ENCODE results near the gene TMPRSS2. TPM values are rescaled to one million over a fixed set of nuclear protein-coding genes. Genes with fewer than 3 reads are reported as not detected.

Gene TMPRSS2
- not detected for total RNA-seq (2021; fragmentation: NEBNext Ultra II Directional; extraction: Animal tissue kit (Norgen Biotek cat#: 25700))
- long read RNA-seq = 0 reads

GRCh38 chr21:41507521-41508414, at the start of gene TMPRSS2:
Gene TMPRSS2 (minus strand): TSS chr21:41508158. CDS start chr21:41498133, 10,025 bp downstream.
- Mint-ChIP-seq H3K36me3 (ENCODE audit: low read depth) (no peaks in the 10 kb centered on the region), H3K27ac (no peak within 1 kb of the TSS), H3K9me3 (no peaks in the 10 kb centered on the region), H3K27me3 (ENCODE audit: insufficient read depth) (peaks cover 42% of the 10 kb centered on the region), H3K4me1 (ENCODE audit: low read depth) (no peaks in the 10 kb centered on the region), H3K4me3 (no peak within 1 kb of the TSS)
- TF ChIP-seq, protein P1, sequence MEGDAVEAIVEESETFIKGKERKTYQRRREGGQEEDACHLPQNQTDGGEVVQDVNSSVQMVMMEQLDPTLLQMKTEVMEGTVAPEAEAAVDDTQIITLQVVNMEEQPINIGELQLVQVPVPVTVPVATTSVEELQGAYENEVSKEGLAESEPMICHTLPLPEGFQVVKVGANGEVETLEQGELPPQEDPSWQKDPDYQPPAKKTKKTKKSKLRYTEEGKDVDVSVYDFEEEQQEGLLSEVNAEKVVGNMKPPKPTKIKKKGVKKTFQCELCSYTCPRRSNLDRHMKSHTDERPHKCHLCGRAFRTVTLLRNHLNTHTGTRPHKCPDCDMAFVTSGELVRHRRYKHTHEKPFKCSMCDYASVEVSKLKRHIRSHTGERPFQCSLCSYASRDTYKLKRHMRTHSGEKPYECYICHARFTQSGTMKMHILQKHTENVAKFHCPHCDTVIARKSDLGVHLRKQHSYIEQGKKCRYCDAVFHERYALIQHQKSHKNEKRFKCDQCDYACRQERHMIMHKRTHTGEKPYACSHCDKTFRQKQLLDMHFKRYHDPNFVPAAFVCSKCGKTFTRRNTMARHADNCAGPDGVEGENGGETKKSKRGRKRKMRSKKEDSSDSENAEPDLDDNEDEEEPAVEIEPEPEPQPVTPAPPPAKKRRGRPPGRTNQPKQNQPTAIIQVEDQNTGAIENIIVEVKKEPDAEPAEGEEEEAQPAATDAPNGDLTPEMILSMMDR (IDR thresholded peaks at IDR 0.05) = no peak
- DNase-seq = no peak

- H3K36me3 Mint-ChIP-seq (ENCODE audit: low read depth) = no peaks in the 10 kb centered on the region
- TF ChIP-seq, protein P1 (IDR thresholded peaks at IDR 0.05) = no peak
- H3K27me3 Mint-ChIP-seq (ENCODE audit: insufficient read depth) = peaks cover 15% of the 10 kb centered on the region
- H3K4me1 Mint-ChIP-seq (ENCODE audit: low read depth) = no peaks in the 10 kb centered on the region
- DNase-seq = no peak
- H3K9me3 Mint-ChIP-seq = no peaks in the 10 kb centered on the region
- no peak overlapping the region for H3K27ac Mint-ChIP-seq
- H3K4me3 Mint-ChIP-seq = no peak overlapping the region
These were observed 47.1 kb upstream of the TMPRSS2 start for GRCh38 chr21:41555057-41555456.

DNA sequence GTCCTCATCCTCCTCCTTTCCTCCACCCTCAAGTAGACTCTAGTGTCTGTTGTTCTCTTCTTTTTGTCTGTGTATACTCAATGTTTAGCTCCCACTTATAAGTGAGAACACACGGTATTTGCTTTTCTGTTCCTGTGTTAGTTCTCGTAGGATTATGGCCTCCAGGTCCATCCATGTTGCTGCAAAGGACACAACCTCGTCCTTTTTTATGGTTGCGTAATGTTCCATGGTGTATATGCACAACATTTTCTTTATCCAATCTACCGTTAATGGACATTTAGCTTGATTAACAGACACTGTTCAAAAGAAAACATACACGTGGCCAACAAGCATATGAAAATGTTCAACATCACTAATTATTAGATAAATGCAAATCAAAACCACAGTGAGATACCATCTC, 44.3 kb upstream of the TMPRSS2 start:
- Mint-ChIP-seq H3K27ac (no peak overlapping the region), H3K36me3 (ENCODE audit: low read depth) (no peaks in the 10 kb centered on the region), H3K9me3 (no peaks in the 10 kb centered on the region), H3K27me3 (ENCODE audit: insufficient read depth) (peaks cover 18% of the 10 kb centered on the region), H3K4me3 (no peak overlapping the region), H3K4me1 (ENCODE audit: low read depth) (no peaks in the 10 kb centered on the region)
- TF ChIP-seq, protein P1 (IDR thresholded peaks at IDR 0.05) = no peak
- no peak for DNase-seq

- no peaks in the 10 kb centered on the region for H3K4me1 Mint-ChIP-seq (ENCODE audit: low read depth)
- DNase-seq = no peak
- TF ChIP-seq, protein P1 (IDR thresholded peaks at IDR 0.05) = no peak
- H3K27ac Mint-ChIP-seq = no peak overlapping the region
- no peaks in the 10 kb centered on the region for H3K36me3 Mint-ChIP-seq (ENCODE audit: low read depth)
- H3K9me3 Mint-ChIP-seq = no peaks in the 10 kb centered on the region
- peaks cover 21% of the 10 kb centered on the region for H3K27me3 Mint-ChIP-seq (ENCODE audit: insufficient read depth)
- H3K4me3 Mint-ChIP-seq = no peak overlapping the region
These were observed 40.8 kb upstream of the TMPRSS2 start for GRCh38 chr21:41548781-41549180.

DNA sequence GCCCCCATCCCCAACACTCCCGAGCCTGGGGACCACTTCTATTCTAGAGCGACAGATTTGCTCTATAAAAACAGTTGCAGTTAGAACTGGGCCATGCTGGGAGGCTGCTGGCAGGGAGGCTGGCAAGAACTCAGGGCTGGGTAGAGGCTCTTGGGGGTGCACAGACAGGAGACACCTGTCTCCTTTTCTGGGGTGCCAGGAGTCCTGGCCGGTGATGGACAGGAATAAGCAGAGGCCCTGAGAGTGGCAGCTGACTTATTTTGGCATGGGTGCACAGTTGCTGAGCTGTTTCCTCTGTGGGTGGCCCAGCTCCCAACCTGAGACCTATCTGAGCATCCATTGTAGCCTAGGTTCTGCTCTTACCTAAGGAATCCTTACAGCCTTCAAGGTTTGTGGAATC, 39.2 kb upstream of the TMPRSS2 start:
- Mint-ChIP-seq H3K4me3 (no peak overlapping the region), H3K4me1 (ENCODE audit: low read depth) (no peaks in the 10 kb centered on the region), H3K27ac (no peak overlapping the region), H3K9me3 (no peaks in the 10 kb centered on the region), H3K27me3 (ENCODE audit: insufficient read depth) (peaks cover 26% of the 10 kb centered on the region), H3K36me3 (ENCODE audit: low read depth) (no peaks in the 10 kb centered on the region)
- TF ChIP-seq, protein P1 (IDR thresholded peaks at IDR 0.05) = no peak
- DNase-seq = no peak

All from HFFc6 (cell line).